HG03354 (cell line): Measurements from ENCODE around the gene PPP1R16B.
"Not testable (repeated sequence)": the region's sequence is repeated elsewhere in the genome, so short reads cannot be mapped to it uniquely, and the experiment has no call there.

Experiments
- ATAC-seq: cut with Tn5 transposase; IDR thresholded peaks from one replicate; pipeline ENCODE4 v1.9.1; 2021; ENCODE audit warnings: mild to moderate bottlenecking; ENCODE audit not compliant: unreplicated experiment, poor library complexity, severe bottlenecking

Gene PPP1R16B

GRCh38 chr20:38947931-38948362, 142.4 kb downstream of the PPP1R16B start:
- no peak for ATAC-seq

GRCh38 chr20:38950254-38950653, 144.8 kb downstream of the PPP1R16B start:
- no peak for ATAC-seq

GRCh38 chr20:38951611-38952010, 146.1 kb downstream of the PPP1R16B start:
- ATAC-seq: no peak

GRCh38 chr20:38952153-38952552, 146.7 kb downstream of the PPP1R16B start:
- no peak for ATAC-seq

- ATAC-seq: no peak
Measured at GRCh38 chr20:38953630-38954340, 148.3 kb downstream of the PPP1R16B start.

- no peak for ATAC-seq
Measured at GRCh38 chr20:38957235-38957876, 151.9 kb downstream of the PPP1R16B start.

GRCh38 chr20:38957915-38958485, 152.5 kb downstream of the PPP1R16B start:
- ATAC-seq: no peak

GRCh38 chr20:38960187-38960687, 154.7 kb downstream of the PPP1R16B start:
- not testable (repeated sequence) for ATAC-seq

GRCh38 chr20:38961530-38962043, 156.1 kb downstream of the PPP1R16B start:
- no peak for ATAC-seq

GRCh38 chr20:38962044-38962927, 156.8 kb downstream of the PPP1R16B start, which contains the start of gene DHX35:
DHX35 (plus strand) TSS chr20:38962344; CDS start chr20:38962368, 24 bp downstream.
- ATAC-seq: peak; percentile 97

- no peak for ATAC-seq
Measured at GRCh38 chr20:38962928-38963401, 157.5 kb downstream of the PPP1R16B start.

- ATAC-seq: no peak
Measured at GRCh38 chr20:38963745-38964144, 158.2 kb downstream of the PPP1R16B start.

GRCh38 chr20:38965264-38965663, 159.8 kb downstream of the PPP1R16B start:
- ATAC-seq: no peak

- ATAC-seq: no peak
Measured at GRCh38 chr20:38968090-38968489, 162.6 kb downstream of the PPP1R16B start.

- no peak for ATAC-seq
Measured at GRCh38 chr20:38969708-38970107, 164.2 kb downstream of the PPP1R16B start.

- no peak for ATAC-seq
Measured at GRCh38 chr20:38970302-38970701, 164.8 kb downstream of the PPP1R16B start.
